ENCODE measurements around the gene BCAS3. TPM values are rescaled to one million over a fixed set of nuclear protein-coding genes. Genes with fewer than 3 reads are reported as not detected.

The BCAS3 gene
- total RNA-seq, 1 donor from 2014 or later = 30.5 TPM

GRCh38 chr17:61134551-61135235 is 457.0 kb downstream of the BCAS3 start:
- H3K27me3 Mint-ChIP-seq (ENCODE audit: low read depth) = no peaks in the 10 kb centered on the region
- no peaks in the 10 kb centered on the region for H3K36me3 Mint-ChIP-seq (ENCODE audit: low read depth)
- peaks cover 15% of the 10 kb centered on the region for H3K4me1 Mint-ChIP-seq
- H3K27ac Mint-ChIP-seq (ENCODE audit: unreplicated experiment) = no peak overlapping the region
- no peak overlapping the region for H3K4me3 Mint-ChIP-seq
- no peak for DNase-seq (ENCODE audit: low read depth, low spot score)
- no peaks in the 10 kb centered on the region for H3K9me3 Mint-ChIP-seq
- TF ChIP-seq CTCF (conservative IDR thresholded peaks at IDR 0.05) = no peak

GRCh38 chr17:61135782-61136181 is 458.1 kb downstream of the BCAS3 start:
- peaks cover 15% of the 10 kb centered on the region for H3K4me1 Mint-ChIP-seq
- DNase-seq (ENCODE audit: low read depth, low spot score) = no peak
- no peaks in the 10 kb centered on the region for H3K36me3 Mint-ChIP-seq (ENCODE audit: low read depth)
- H3K27me3 Mint-ChIP-seq (ENCODE audit: low read depth) = no peaks in the 10 kb centered on the region
- no peak overlapping the region for H3K4me3 Mint-ChIP-seq
- H3K27ac Mint-ChIP-seq (ENCODE audit: unreplicated experiment) = no peak overlapping the region
- TF ChIP-seq CTCF (conservative IDR thresholded peaks at IDR 0.05) = no peak
- no peaks in the 10 kb centered on the region for H3K9me3 Mint-ChIP-seq

- Mint-ChIP-seq H3K27me3 (ENCODE audit: low read depth) (no peaks in the 10 kb centered on the region), H3K4me1 (peaks cover 15% of the 10 kb centered on the region), H3K9me3 (no peaks in the 10 kb centered on the region), H3K4me3 (no peak overlapping the region), H3K27ac (ENCODE audit: unreplicated experiment) (peak overlapping the region; percentile 12), H3K36me3 (ENCODE audit: low read depth) (no peaks in the 10 kb centered on the region)
- no peak for DNase-seq (ENCODE audit: low read depth, low spot score)
- TF ChIP-seq CTCF (conservative IDR thresholded peaks at IDR 0.05) = no peak
These were observed 458.6 kb downstream of the BCAS3 start for GRCh38 chr17:61136296-61136695.

GRCh38 chr17:61139219-61139618 is 461.6 kb downstream of the BCAS3 start:
- H3K4me3 Mint-ChIP-seq = no peak overlapping the region
- DNase-seq (ENCODE audit: low read depth, low spot score) = no peak
- no peaks in the 10 kb centered on the region for H3K27me3 Mint-ChIP-seq (ENCODE audit: low read depth)
- TF ChIP-seq CTCF (conservative IDR thresholded peaks at IDR 0.05) = no peak
- no peak overlapping the region for H3K27ac Mint-ChIP-seq (ENCODE audit: unreplicated experiment)
- H3K9me3 Mint-ChIP-seq = no peaks in the 10 kb centered on the region
- no peaks in the 10 kb centered on the region for H3K36me3 Mint-ChIP-seq (ENCODE audit: low read depth)
- peaks cover 19% of the 10 kb centered on the region for H3K4me1 Mint-ChIP-seq

- no peak overlapping the region for H3K4me3 Mint-ChIP-seq
- no peak for DNase-seq (ENCODE audit: low read depth, low spot score)
- H3K27me3 Mint-ChIP-seq (ENCODE audit: low read depth) = no peaks in the 10 kb centered on the region
- TF ChIP-seq CTCF (conservative IDR thresholded peaks at IDR 0.05) = no peak
- no peak overlapping the region for H3K27ac Mint-ChIP-seq (ENCODE audit: unreplicated experiment)
- H3K4me1 Mint-ChIP-seq = peaks cover 28% of the 10 kb centered on the region
- no peaks in the 10 kb centered on the region for H3K36me3 Mint-ChIP-seq (ENCODE audit: low read depth)
- H3K9me3 Mint-ChIP-seq = no peaks in the 10 kb centered on the region
These were observed 462.6 kb downstream of the BCAS3 start for GRCh38 chr17:61140081-61140786.
